ENCODE data around the gene FCHO2. TPM values are rescaled to one million over a fixed set of nuclear protein-coding genes. Genes with fewer than 3 reads are reported as not detected.

Gene FCHO2
- total and polyA plus RNA-seq, 10 of the 15 experiments (the other 5 are each of a cell fraction or from before 2014, with no cell fraction given), result 0.05 to 1.4 (median 0.18) TPM

DNA sequence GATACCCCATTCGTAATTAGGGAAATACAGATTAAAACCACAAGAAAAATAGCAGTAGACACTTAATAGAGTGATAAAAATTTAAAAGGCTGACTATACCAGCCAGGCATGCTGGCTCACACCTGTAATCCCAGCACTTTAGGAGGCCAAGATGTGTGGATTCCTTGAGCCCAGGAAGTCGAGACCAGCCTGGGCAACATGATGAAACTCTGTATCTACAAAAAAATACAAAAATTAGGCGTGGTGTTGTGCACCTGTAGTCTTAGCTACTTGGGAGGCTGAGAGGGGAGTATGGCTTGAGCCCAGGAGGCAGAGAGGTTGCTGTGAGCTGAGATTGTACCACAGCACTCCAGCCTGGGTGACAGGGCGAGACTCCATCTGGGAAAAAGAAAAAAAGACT lies 72.0 kb downstream of the FCHO2 start:
- WGBS (ENCODE audit: insufficient coverage, insufficient replicate concordance, low lambda C conversion rate, missing lambda C conversion rate), result 10% methylated on average over 4 of the region's 4 CpGs
- POLR2A ChIA-PET, result no interaction called here

More for the DNA sequence above, 72.0 kb downstream of the FCHO2 start:
- no peak for ATAC-seq
- H3K79me2 ChIP-seq (ENCODE audit: control insufficient read depth, insufficient read depth, low read length), result no peaks in the 10 kb centered on the region
- intact Hi-C loops (cut with micrococcal nuclease; ENCODE audit: unreplicated experiment) (no loop called here), in situ Hi-C loops (cut with MboI) (no loop called here)
- H3K9ac ChIP-seq (ENCODE audit: control insufficient read depth, insufficient read depth, low read length), result no peak overlapping the region
- no peaks in the 10 kb centered on the region for H3K27me3 ChIP-seq (replicated peaks in 1 of 2; ENCODE audit: control insufficient read depth in 2 of 2, insufficient read depth in 2 of 2, low read length in 1 of 2)
- FAIRE-seq, result no peak
- no TSS peak for BruUV-seq (replicated peaks)
- ChIA-PET SMC1A (ENCODE audit: uncharacterized antibody, unreplicated experiment) (no interaction called here), CTCF (no interaction called here), RAD21 (ENCODE audit: unreplicated experiment) (no interaction called here)
- no peak for DNase-seq (ENCODE audit: low read depth, low spot score)
- H4K20me1 ChIP-seq (ENCODE audit: control insufficient read depth, insufficient read depth), result no peaks in the 10 kb centered on the region
- no peak overlapping the region for H3K27ac ChIP-seq (ENCODE audit: control insufficient read depth, insufficient read depth)
- H2AFZ ChIP-seq (ENCODE audit: control insufficient read depth, low read depth, low read length), result no peak overlapping the region
- H3K4me3 ChIP-seq, result no peak overlapping the region
- TF ChIP-seq ZNF687 (IDR thresholded peaks at IDR 0.05) (no peak), PAX8 (IDR thresholded peaks at IDR 0.05) (no peak), JUNB (IDR thresholded peaks at IDR 0.05) (no peak), BCLAF1 (IDR thresholded peaks at IDR 0.05) (no peak), POLR2AphosphoS2 (IDR thresholded peaks at IDR 0.05; ENCODE audit: low read depth, low read length) (no peak)
- H3K9me3 ChIP-seq (replicated peaks; ENCODE audit: control insufficient read depth, insufficient read depth, low read length), result no peaks in the 10 kb centered on the region
- no peak overlapping the region for H3K4me2 ChIP-seq (ENCODE audit: control insufficient read depth, insufficient read depth)
- H3K36me3 ChIP-seq (ENCODE audit: control insufficient read depth in 2 of 2, insufficient read depth in 2 of 2, low read length in 1 of 2), result no peaks in the 10 kb centered on the region
- H3K4me1 ChIP-seq (ENCODE audit: control insufficient read depth, insufficient read depth, low read length), result no peaks in the 10 kb centered on the region

All from GM12878 (cell line).